OCI-LY7 (cell line): ENCODE results near the gene ZNF552. TPM values are rescaled to one million over a fixed set of nuclear protein-coding genes. Genes with fewer than 3 reads are reported as not detected.
"Not testable (repeated sequence)": the region's sequence is repeated elsewhere in the genome, so short reads cannot be mapped to it uniquely, and the experiment has no call there.

ENCODE experiments used
- BruUV-seq: library from RNA; stranded (reverse); fragments of 400-500 nt; replicated peaks from 2 replicates; lab custom pipeline; 2021; lab: Mats Ljungman, UMichigan
- CTCF ChIA-PET: fragments of 300-600 bp; sonication (Branson Sonifier 250); formaldehyde crosslinking; loops from one replicate; lab custom pipeline; 2022; ENCODE audit warnings: antibody characterized with exemption; ENCODE audit not compliant: unreplicated experiment; lab: Charles Lee
- POLR2A ChIA-PET: fragments of 300-600 bp; sonication (Branson Sonifier 250); formaldehyde crosslinking; loops from one replicate; lab custom pipeline; 2022; ENCODE audit warnings: antibody characterized with exemption; lab: Charles Lee
- DNase-seq: peaks from one replicate; pipeline ENCODE4 v3.0.0-alpha.2; 2015; ENCODE audit warnings: low spot score
- H2AFZ ChIP-seq: fragments of 200-600 bp; sonication (generic), shearing (Covaris generic); 2 replicates; pipeline ENCODE4 v1.6.1; 2014; ENCODE audit warnings: mild to moderate bottlenecking, antibody characterized with exemption, low read length, moderate library complexity
- H3K27ac ChIP-seq: fragments of 200-600 bp; sonication (generic); 2 replicates; pipeline ENCODE4 v1.5.1; 2014; ENCODE audit warnings: mixed run types, low read depth, mild to moderate bottlenecking, moderate library complexity, low read length, inconsistent platforms; ENCODE audit not compliant: poor library complexity, severe bottlenecking
- H3K36me3 ChIP-seq: fragments of 200-600 bp; sonication (generic); 2 replicates; pipeline ENCODE4 v1.6.1; 2014; ENCODE audit warnings: mild to moderate bottlenecking, antibody characterized with exemption, low read length, moderate library complexity, mixed read lengths; ENCODE audit not compliant: insufficient read depth
- H3K4me1 ChIP-seq: fragments of 200-600 bp; sonication (generic); 2 replicates; pipeline ENCODE4 v1.5.1; 2014; ENCODE audit warnings: mild to moderate bottlenecking, low read length; ENCODE audit not compliant: insufficient read depth, poor library complexity, severe bottlenecking
- H3K4me2 ChIP-seq: fragments of 200-600 bp; sonication (generic); 2 replicates; pipeline ENCODE4 v1.6.1; 2014; ENCODE audit warnings: mild to moderate bottlenecking, low read length
- H3K4me3 ChIP-seq: fragments of 200-600 bp; sonication (generic); 2 replicates; pipeline ENCODE4 v1.5.1; 2014; ENCODE audit warnings: mild to moderate bottlenecking, low read depth, low read length; ENCODE audit not compliant: poor library complexity, severe bottlenecking
- H3K79me2 ChIP-seq: fragments of 200-600 bp; sonication (generic); 2 replicates; pipeline ENCODE4 v1.6.1; 2016; ENCODE audit warnings: low read depth, mild to moderate bottlenecking, low read length, moderate library complexity, mixed read lengths; ENCODE audit not compliant: insufficient read depth
- H3K9me2 ChIP-seq: fragments of 200-600 bp; sonication (generic); 2 replicates; pipeline ENCODE4 v1.6.1; 2016; ENCODE audit warnings: mild to moderate bottlenecking, low read length, mixed read lengths; ENCODE audit not compliant: insufficient read depth
- H3K9me3 ChIP-seq: fragments of 200-600 bp; sonication (generic); 2 replicates; pipeline ENCODE4 v1.6.1; 2014; ENCODE audit warnings: mild to moderate bottlenecking, mixed run types, low read length, mixed read lengths
- H4K20me1 ChIP-seq: fragments of 200-600 bp; sonication (generic); 2 replicates; pipeline ENCODE4 v1.6.1; 2014; ENCODE audit warnings: mild to moderate bottlenecking, antibody characterized with exemption, low read length, moderate library complexity, mixed read lengths; ENCODE audit not compliant: insufficient read depth
- CTCF ChIP-seq: fragments of 200-600 bp; sonication (generic); conservative IDR thresholded peaks from 2 replicates; pipeline ENCODE4 v1.5.1; 2014; ENCODE audit warnings: mild to moderate bottlenecking, antibody characterized with exemption, low read length, moderate library complexity, mixed read lengths
- EZH2phosphoT487 ChIP-seq: fragments of 200-600 bp; sonication (generic); IDR thresholded peaks from 2 replicates; pipeline ENCODE4 v1.6.1; 2018; ENCODE audit warnings: low read depth, borderline replicate concordance, mild to moderate bottlenecking, mixed run types, antibody characterized with exemption, low read length, moderate library complexity, mixed read lengths
- intact Hi-C: fragments of 100-400 bp; cut with micrococcal nuclease; formaldehyde crosslinking; loops from one replicate; pipeline ENCODE4 v1.10.0; 2022; ENCODE audit not compliant: unreplicated experiment
- total RNA-seq, 2 experiments: library from RNA; depleted of rRNA in 1 of 2; stranded (reverse); fragments of >200 nt in 1 of 2; shearing (Covaris generic) in 1 of 2; gene quantifications; 2 replicates each; pipeline ENCODE4 v1.2.3, GENCODE V29; 2014 to 2022

The ZNF552 gene
- total RNA-seq, 2 experiments from 2014 or later: 8.6 to 11.4 TPM

GRCh38 chr19:57810410-57811295 lies 4.1 kb downstream of the ZNF552 start:
- H3K27ac ChIP-seq, H3K4me2 ChIP-seq, H3K9me3 ChIP-seq, intact Hi-C loops, H3K4me3 ChIP-seq, POLR2A ChIA-PET, CTCF ChIA-PET, BruUV-seq, H3K9me2 ChIP-seq, H2AFZ ChIP-seq, DNase-seq, H4K20me1 ChIP-seq: not testable (repeated sequence)
- H3K4me1 ChIP-seq: peaks cover 21% of the 10 kb centered on the region
- H3K79me2 ChIP-seq: peaks cover 13% of the 10 kb centered on the region
- peaks cover 43% of the 10 kb centered on the region for H3K36me3 ChIP-seq

- H2AFZ ChIP-seq: no peak overlapping the region
- H3K79me2 ChIP-seq: peaks cover 3% of the 10 kb centered on the region; the same call in 1 of the 2 replicates
- no TSS peak for BruUV-seq
- no peaks in the 10 kb centered on the region for H3K9me3 ChIP-seq
- no peak for DNase-seq
- no peak overlapping the region for H3K27ac ChIP-seq
- H4K20me1 ChIP-seq: no peaks in the 10 kb centered on the region
- H3K4me1 ChIP-seq: peaks cover 7% of the 10 kb centered on the region
- ChIA-PET CTCF (no interaction called here), POLR2A (no interaction called here)
- intact Hi-C loops: no loop called here
- H3K9me2 ChIP-seq: no peaks in the 10 kb centered on the region
- peaks cover 43% of the 10 kb centered on the region for H3K36me3 ChIP-seq
- no peak overlapping the region for H3K4me3 ChIP-seq
- TF ChIP-seq CTCF: no peak
- no peak for TF ChIP-seq EZH2phosphoT487
- no peak overlapping the region for H3K4me2 ChIP-seq
Observed at GRCh38 chr19:57807541-57807940, 7.2 kb downstream of the ZNF552 start.

DNA sequence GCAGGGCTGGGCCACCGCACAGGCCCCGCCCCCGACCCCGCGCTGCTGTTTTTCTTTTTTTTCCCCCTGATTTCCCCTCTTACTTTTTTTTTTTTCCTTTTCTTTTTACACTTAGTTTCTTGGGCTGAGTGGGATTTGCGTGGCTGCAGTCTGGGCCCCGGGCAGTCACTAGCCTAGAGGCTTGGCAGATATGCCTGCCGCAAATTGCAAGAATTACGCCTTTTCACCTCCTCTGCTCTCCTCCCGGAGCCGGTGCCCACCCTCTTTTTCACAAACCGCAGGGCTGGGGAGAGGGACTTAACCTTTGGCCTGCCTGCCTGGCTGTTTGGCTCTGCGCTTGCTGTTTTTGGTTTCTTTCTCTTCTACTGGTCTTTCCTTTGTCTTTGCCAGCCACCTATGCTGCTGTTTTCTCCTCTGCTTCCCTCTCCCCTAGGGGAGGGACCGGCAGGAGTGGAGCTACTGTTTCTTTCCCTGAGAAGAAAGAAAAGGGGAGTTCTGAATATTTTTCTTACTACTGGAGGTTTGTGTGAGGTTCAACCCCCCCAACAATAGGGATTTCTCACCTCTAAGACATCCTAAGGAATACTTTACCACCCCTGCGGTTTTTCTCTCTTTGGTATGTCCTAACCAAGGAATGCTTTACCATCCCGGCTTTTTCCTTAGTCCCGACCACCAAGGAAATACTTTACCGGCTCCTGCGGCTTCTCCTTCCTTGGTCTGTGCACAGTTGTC lies 11.0 kb downstream of the ZNF552 start:
- ChIA-PET CTCF (no interaction called here), POLR2A (no interaction called here)
- Histone ChIP-seq H3K4me2 (no peak overlapping the region), H3K27ac (no peak overlapping the region), H3K9me3 (no peaks in the 10 kb centered on the region), H3K9me2 (no peaks in the 10 kb centered on the region), H2AFZ (no peak overlapping the region), H3K4me3 (no peak overlapping the region), H3K79me2 (no peaks in the 10 kb centered on the region), H3K36me3 (peaks cover 33% of the 10 kb centered on the region), H4K20me1 (no peaks in the 10 kb centered on the region), H3K4me1 (peaks cover 8% of the 10 kb centered on the region)
- TF ChIP-seq CTCF (no peak), EZH2phosphoT487 (no peak)
- intact Hi-C loops: no loop called here
- BruUV-seq: no TSS peak
- no peak for DNase-seq
